Testis (tissue), 3 donors: Measurements from ENCODE around the gene FAM228B. TPM values are rescaled to one million over a fixed set of nuclear protein-coding genes. Genes with fewer than 3 reads are reported as not detected.

Experiments used
- DNase-seq: peaks from one replicate; pipeline ENCODE4 v3.0.0-alpha.2; 2019
- H3K27ac ChIP-seq, 2 donors: fragments of 200-600 bp; sonication (generic); one replicate each; pipeline ENCODE4 v1.5.1; 2019
- H3K27me3 ChIP-seq: fragments of 200-600 bp; sonication (generic); one replicate; pipeline ENCODE4 v1.5.1; 2019
- H3K36me3 ChIP-seq: fragments of 200-600 bp; sonication (generic); one replicate; pipeline ENCODE4 v1.5.1; 2017; ENCODE audit warnings: low read depth; ENCODE audit errors: missing control alignments
- H3K4me1 ChIP-seq: fragments of 200-600 bp; sonication (generic); one replicate; pipeline ENCODE4 v1.5.1; 2019
- H3K4me3 ChIP-seq, 2 donors: fragments of 200-600 bp; sonication (generic); one replicate each; pipeline ENCODE4 v1.5.1; 2017 to 2019
- H3K9me3 ChIP-seq: fragments of 200-600 bp; sonication (generic); one replicate; pipeline ENCODE4 v1.5.1; 2017
- POLR2A ChIP-seq: fragments of 450-650 bp; IDR thresholded peaks from one replicate; pipeline ENCODE4 v1.6.1; 2017; ENCODE audit warnings: antibody characterized with exemption, mild to moderate bottlenecking, moderate library complexity
- WGBS, 2 donors: methylation state at CpG; one replicate each; pipeline ENCODE4 v1.1.5; 2018; 5-methylcytosine and 5-hydroxymethylcytosine counted together
- intact Hi-C: fragments of 100-400 bp; cut with DNase I; formaldehyde crosslinking; loops from one replicate; pipeline ENCODE4 v1.15.1; 2023; ENCODE audit warnings: low total_unique reads
- polyA plus RNA-seq: library from polyadenylated mRNA; stranded (reverse); fragments of 350-450 nt; fragmentation: Illumina TruSeq; extraction: RNeasy Lipid Tissue Mini Kit (QIAGEN cat#74804); gene quantifications from one replicate; pipeline ENCODE4 v1.2.3, GENCODE V29; 2014; ENCODE audit warnings: low read depth, low replicate concordance; ENCODE audit not compliant: insufficient read depth
- total RNA-seq, 2 donors: library from RNA; depleted of rRNA; stranded (reverse); fragments of >200 nt; gene quantifications; one replicate each; pipeline ENCODE4 v1.2.3, GENCODE V29; 2016
- TF ChIP-seq, protein P1 (sequence below), 3 experiments: fragments of 450-650 bp in 2 of 3; fragments of 200-600 bp in 1 of 3; sonication (generic) in 1 of 3; IDR thresholded peaks; one replicate each; pipeline ENCODE4 v1.5.1; 2016 to 2019; ENCODE audit warnings: antibody characterized with exemption in 3 of 3, mild to moderate bottlenecking in 2 of 3, moderate library complexity in 1 of 3

Gene FAM228B
- total and polyA plus RNA-seq, 3 donors from 2014 or later = 45.3 to 56.2 (median 47.1) TPM

DNA sequence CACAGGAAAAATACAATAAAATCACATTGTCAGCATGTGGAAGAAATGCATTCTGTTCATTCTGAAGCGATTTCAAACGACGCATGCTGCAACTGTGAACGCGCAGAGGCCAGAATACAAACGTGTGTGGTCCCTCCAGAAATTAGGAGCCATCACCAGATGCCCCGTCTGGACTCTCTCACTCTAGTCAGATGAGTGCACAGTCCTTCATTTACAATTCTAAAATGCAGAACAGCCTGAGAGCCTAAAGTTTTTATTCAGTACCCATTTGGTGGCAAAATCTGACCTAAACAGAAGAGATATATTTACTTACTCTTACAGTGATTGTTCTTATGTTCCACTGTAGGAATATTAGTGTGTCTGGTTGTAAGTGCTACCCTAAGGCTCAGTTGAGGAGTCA, 88.1 kb downstream of the FAM228B start:
- Histone ChIP-seq H3K9me3 (no peaks in the 10 kb centered on the region), H3K36me3 (no peaks in the 10 kb centered on the region), H3K27ac (no peak overlapping the region), H3K4me1 (no peaks in the 10 kb centered on the region), H3K4me3 (no peak overlapping the region), H3K27me3 (no peaks in the 10 kb centered on the region)
- intact Hi-C loops = no loop called here
- no peak for DNase-seq
- WGBS, 2 donors = 79 to 91% methylated on average over 7 of the region's 7 CpGs
- TF ChIP-seq POLR2A = no peak
- TF ChIP-seq, protein P1, sequence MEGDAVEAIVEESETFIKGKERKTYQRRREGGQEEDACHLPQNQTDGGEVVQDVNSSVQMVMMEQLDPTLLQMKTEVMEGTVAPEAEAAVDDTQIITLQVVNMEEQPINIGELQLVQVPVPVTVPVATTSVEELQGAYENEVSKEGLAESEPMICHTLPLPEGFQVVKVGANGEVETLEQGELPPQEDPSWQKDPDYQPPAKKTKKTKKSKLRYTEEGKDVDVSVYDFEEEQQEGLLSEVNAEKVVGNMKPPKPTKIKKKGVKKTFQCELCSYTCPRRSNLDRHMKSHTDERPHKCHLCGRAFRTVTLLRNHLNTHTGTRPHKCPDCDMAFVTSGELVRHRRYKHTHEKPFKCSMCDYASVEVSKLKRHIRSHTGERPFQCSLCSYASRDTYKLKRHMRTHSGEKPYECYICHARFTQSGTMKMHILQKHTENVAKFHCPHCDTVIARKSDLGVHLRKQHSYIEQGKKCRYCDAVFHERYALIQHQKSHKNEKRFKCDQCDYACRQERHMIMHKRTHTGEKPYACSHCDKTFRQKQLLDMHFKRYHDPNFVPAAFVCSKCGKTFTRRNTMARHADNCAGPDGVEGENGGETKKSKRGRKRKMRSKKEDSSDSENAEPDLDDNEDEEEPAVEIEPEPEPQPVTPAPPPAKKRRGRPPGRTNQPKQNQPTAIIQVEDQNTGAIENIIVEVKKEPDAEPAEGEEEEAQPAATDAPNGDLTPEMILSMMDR (IDR thresholded peaks at IDR 0.05) = no peak

DNA sequence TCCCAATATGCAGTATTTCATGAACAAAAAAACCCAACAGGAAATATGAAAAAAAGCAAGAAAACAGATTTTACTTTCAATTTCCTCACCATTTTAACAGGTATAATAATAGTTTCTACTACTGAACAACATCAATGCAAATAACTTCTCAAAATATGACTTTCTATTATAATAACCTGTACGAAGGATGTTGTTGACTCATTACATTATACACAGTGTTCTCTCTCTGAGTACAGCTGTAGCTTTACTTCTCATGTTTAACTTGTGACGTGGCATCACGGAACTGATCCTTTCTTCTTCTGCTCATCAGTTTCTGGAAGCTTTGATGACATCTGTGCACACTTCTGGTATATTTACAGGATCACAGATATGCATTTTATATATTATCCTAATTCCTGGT, 91.6 kb downstream of the FAM228B start:
- TF ChIP-seq, protein P1 (IDR thresholded peaks at IDR 0.05) = no peak
- no peak for TF ChIP-seq POLR2A
- DNase-seq = no peak
- Histone ChIP-seq H3K4me1 (no peaks in the 10 kb centered on the region), H3K27ac (no peak overlapping the region), H3K27me3 (no peaks in the 10 kb centered on the region), H3K36me3 (no peaks in the 10 kb centered on the region), H3K9me3 (no peaks in the 10 kb centered on the region), H3K4me3 (no peak overlapping the region)
- intact Hi-C loops = no loop called here
- 93 to 94% methylated on average over 3 of the region's 3 CpGs for WGBS, 2 donors

Other genes with a start within 250 kb of the FAM228B start
- 10 to 100 TPM; 23.2 to 32.3 TPM for gene ATAD2B, start 196.3 kb upstream of the FAM228B start, total RNA-seq
- 11.7 TPM for gene ATAD2B, start 196.3 kb upstream of the FAM228B start, polyA plus RNA-seq
- gene UBXN2A, start 183.0 kb upstream of the FAM228B start, total RNA-seq = 10 to 100 TPM; 11.9 to 18.4 TPM
- gene UBXN2A, start 183.0 kb upstream of the FAM228B start, polyA plus RNA-seq = 9.4 TPM
- under 1 TPM; 0.39 to 0.50 TPM for gene MFSD2B, start 113.4 kb upstream of the FAM228B start, total RNA-seq
- 0.94 TPM for gene MFSD2B, start 113.4 kb upstream of the FAM228B start, polyA plus RNA-seq
- 10 to 100 TPM in 1 of 2 donors, 1 to 10 TPM in 1; 9.8 to 11.5 TPM for gene WDCP, start 76.1 kb upstream of the FAM228B start, total RNA-seq
- gene WDCP, start 76.1 kb upstream of the FAM228B start, polyA plus RNA-seq = 10.4 TPM
- gene FKBP1B, start 73.7 kb upstream of the FAM228B start, total RNA-seq = 1 to 10 TPM; 2.7 to 3.0 TPM
- 3.6 TPM for gene FKBP1B, start 73.7 kb upstream of the FAM228B start, polyA plus RNA-seq
- 10 to 100 TPM; 69.3 to 87.4 TPM for gene SF3B6, start 47.1 kb upstream of the FAM228B start, total RNA-seq
- 142 TPM for gene SF3B6, start 47.1 kb upstream of the FAM228B start, polyA plus RNA-seq
- gene TP53I3, start 38.6 kb upstream of the FAM228B start, total RNA-seq = 10 to 100 TPM; 31.3 to 36.5 TPM
- gene TP53I3, start 38.6 kb upstream of the FAM228B start, polyA plus RNA-seq = 70.4 TPM
- 10 to 100 TPM; 39.8 to 62.8 TPM for gene PFN4, start 135 bp upstream of the FAM228B start, total RNA-seq
- 248 TPM for gene PFN4, start 135 bp upstream of the FAM228B start, polyA plus RNA-seq
- gene FAM228A, start 51.6 kb downstream of the FAM228B start, total RNA-seq = 10 to 100 TPM; 29.7 to 33.4 TPM
- gene FAM228A, start 51.6 kb downstream of the FAM228B start, polyA plus RNA-seq = 72.4 TPM
- 10 to 100 TPM; 43.4 to 53.8 TPM for gene ITSN2, start 237.1 kb downstream of the FAM228B start, total RNA-seq
- gene ITSN2, start 237.1 kb downstream of the FAM228B start, polyA plus RNA-seq = 9.1 TPM